ENCODE results near the gene CASP5.
A peak's percentile ranks its signal among the peaks of the same experiment; 100 is the strongest.
"Not testable (repeated sequence)": the region's sequence is repeated elsewhere in the genome, so short reads cannot be mapped to it uniquely, and the experiment has no call there.

CASP5 gene

DNA sequence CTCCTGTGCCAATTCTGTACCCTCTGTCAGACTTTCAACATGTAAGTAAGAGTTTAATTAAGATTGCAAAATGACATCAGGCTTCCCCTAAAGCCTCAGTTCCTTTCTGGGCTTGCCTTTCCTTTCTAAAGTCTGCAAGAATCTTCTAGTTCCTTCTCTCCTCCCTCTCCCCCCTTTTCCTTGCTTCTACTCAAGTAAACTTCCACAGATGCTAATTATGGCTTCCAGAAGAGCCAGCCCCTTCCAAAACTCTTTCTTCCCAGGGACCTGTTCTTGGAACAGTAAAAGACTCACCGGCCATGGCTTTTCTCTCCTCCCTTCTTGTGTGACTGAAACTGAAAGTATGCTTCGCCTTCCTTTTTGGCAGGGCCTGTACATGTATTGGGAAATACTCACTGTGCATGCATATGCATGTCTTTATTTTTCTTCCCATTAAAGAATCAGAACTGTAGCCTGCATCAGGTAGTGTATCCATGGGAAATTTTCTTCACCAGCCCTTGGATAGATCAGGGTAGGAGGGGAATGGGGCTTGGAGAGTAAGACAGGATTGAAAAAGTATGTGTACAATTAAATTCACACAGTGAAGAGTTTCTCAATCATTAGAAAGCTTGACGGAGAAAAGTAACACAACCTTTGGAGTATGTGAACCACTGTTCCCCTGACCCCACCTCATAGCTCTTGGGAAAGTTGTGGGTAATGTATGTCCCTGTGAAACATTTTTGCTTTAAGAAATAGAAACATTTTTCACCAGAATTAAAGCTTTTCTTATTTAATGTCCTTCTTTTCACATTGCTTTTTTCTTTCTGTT, 12.0 kb upstream of the CASP5 start, which contains the start of gene CASP1:
CASP1 (minus strand) TSS at position 332 of the 808 bp plus-strand sequence; CDS start at position 301, 31 bp downstream.
- Histone ChIP-seq H3K9me3 (no peaks in the 10 kb centered on the region), H3K27ac (peak within 1 kb of the TSS; percentile 36 to 57), H3K4me1 (no peaks in the 10 kb centered on the region), H3K4me3 (peak within 1 kb of the TSS; percentile 29), H3K36me3 (no peaks in the 10 kb centered on the region), H3K27me3 (no peaks in the 10 kb centered on the region)
- no peak for TF ChIP-seq CTCF (IDR thresholded peaks at IDR 0.05)
- intact Hi-C loops (cut with DNase I; ENCODE audit: low total_unique reads), result no loop called here
- peak in 1 of 2 donors; percentile 31 for DNase-seq

GRCh38 chr11:105034388-105034787, 11.4 kb upstream of the CASP5 start:
- H3K27ac ChIP-seq, result peak overlapping the region; percentile 36 to 57
- DNase-seq; H3K4me1 ChIP-seq; H3K27me3 ChIP-seq; H3K36me3 ChIP-seq; H3K9me3 ChIP-seq; intact Hi-C loops (cut with DNase I; ENCODE audit: low total_unique reads): not testable (repeated sequence)
- peak overlapping the region; percentile 29 for H3K4me3 ChIP-seq

GRCh38 chr11:105033781-105034180, 10.8 kb upstream of the CASP5 start:
- no peak for TF ChIP-seq CTCF (IDR thresholded peaks at IDR 0.05)
- Histone ChIP-seq H3K27ac (no peak overlapping the region), H3K4me3 (peak overlapping the region in 1 of 2 donors; percentile 29), H3K36me3 (no peaks in the 10 kb centered on the region), H3K4me1 (no peaks in the 10 kb centered on the region), H3K27me3 (no peaks in the 10 kb centered on the region), H3K9me3 (no peaks in the 10 kb centered on the region)
- intact Hi-C loops (cut with DNase I; ENCODE audit: low total_unique reads), result no loop called here
- no peak for DNase-seq

- no peaks in the 10 kb centered on the region for H3K36me3 ChIP-seq
- no peaks in the 10 kb centered on the region for H3K27me3 ChIP-seq
- no peak overlapping the region for H3K27ac ChIP-seq
- no peak for TF ChIP-seq CTCF (IDR thresholded peaks at IDR 0.05)
- no peaks in the 10 kb centered on the region for H3K9me3 ChIP-seq
- H3K4me3 ChIP-seq, result no peak overlapping the region
- no peak for DNase-seq
- intact Hi-C loops (cut with DNase I; ENCODE audit: low total_unique reads), result no loop called here
- no peaks in the 10 kb centered on the region for H3K4me1 ChIP-seq
Observed at GRCh38 chr11:105033343-105033742, 10.4 kb upstream of the CASP5 start.

GRCh38 chr11:105032495-105032894, 9.5 kb upstream of the CASP5 start:
- Histone ChIP-seq H3K27ac (no peak overlapping the region), H3K4me1 (no peaks in the 10 kb centered on the region), H3K36me3 (no peaks in the 10 kb centered on the region), H3K9me3 (no peaks in the 10 kb centered on the region), H3K27me3 (no peaks in the 10 kb centered on the region), H3K4me3 (no peak overlapping the region)
- no peak for TF ChIP-seq CTCF (IDR thresholded peaks at IDR 0.05)
- intact Hi-C loops (cut with DNase I; ENCODE audit: low total_unique reads), result no loop called here
- no peak for DNase-seq

DNA sequence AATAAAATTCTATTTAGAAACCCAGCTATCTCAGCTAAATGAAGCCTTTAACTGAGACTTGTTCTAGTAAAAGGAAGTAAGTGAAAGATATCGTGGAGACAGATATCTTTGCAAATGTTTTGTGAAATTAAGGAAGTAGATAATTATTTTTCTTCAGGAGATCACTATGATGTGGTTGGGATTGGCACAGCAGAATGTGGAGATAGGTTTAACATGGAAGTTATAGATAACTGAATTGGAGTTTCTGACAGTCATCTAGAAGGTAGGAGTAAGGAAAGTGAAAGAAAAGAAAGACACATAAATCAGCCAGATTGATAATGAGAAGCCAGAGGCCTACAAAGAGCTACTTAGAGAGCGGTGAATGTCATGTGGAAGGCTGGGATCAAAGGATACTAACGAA, 4.7 kb upstream of the CASP5 start:
- Histone ChIP-seq H3K27ac (no peak overlapping the region), H3K9me3 (no peaks in the 10 kb centered on the region), H3K27me3 (no peaks in the 10 kb centered on the region), H3K36me3 (no peaks in the 10 kb centered on the region), H3K4me1 (no peaks in the 10 kb centered on the region), H3K4me3 (no peak overlapping the region)
- intact Hi-C loops (cut with DNase I; ENCODE audit: low total_unique reads), result no loop called here
- no peak for TF ChIP-seq CTCF (IDR thresholded peaks at IDR 0.05)
- DNase-seq, result no peak
